ENCODE data around the gene KRTAP12-3.

- TF ChIP-seq EP300 (IDR thresholded peaks at IDR 0.05) = no peak
- no peak for TF ChIP-seq CTCF (IDR thresholded peaks at IDR 0.05)
These were observed 25.7 kb upstream of the KRTAP12-3 start for GRCh38 chr21:44632067-44632466.

All from A549 (cell line).